CD8-positive, alpha-beta memory T cell (primary cell): Measurements from ENCODE around the gene PHACTR2. TPM values are rescaled to one million over a fixed set of nuclear protein-coding genes. Genes with fewer than 3 reads are reported as not detected.
"Not testable (repeated sequence)": the region's sequence is repeated elsewhere in the genome, so short reads cannot be mapped to it uniquely, and the experiment has no call there.

Source experiments
- CTCF ChIA-PET: fragments of 350-600 bp; sonication (Branson Sonifier 250); formaldehyde crosslinking; loops from one replicate; lab custom pipeline; 2021; ENCODE audit warnings: antibody characterized with exemption; lab: Charles Lee
- POLR2A ChIA-PET: fragments of 350-600 bp; sonication (Branson Sonifier 250); formaldehyde crosslinking; loops from one replicate; lab custom pipeline; 2021; ENCODE audit warnings: antibody characterized with exemption; lab: Charles Lee
- DNase-seq, 5 donors: peaks; one replicate each; pipeline versions ENCODE4 v3.0.0 to v3.0.0-alpha.2; 2020 to 2022; ENCODE audit warnings: mixed read lengths in 1 of 5
- H3K27ac ChIP-seq: one replicate; pipeline ENCODE4 v1.7.0; 2013; ENCODE audit warnings: low read depth, mild to moderate bottlenecking, low read length, moderate library complexity
- H3K27me3 ChIP-seq: 2 replicates; pipeline ENCODE4 v1.7.0; 2013; ENCODE audit warnings: low read length, mild to moderate bottlenecking; ENCODE audit not compliant: insufficient read depth, poor library complexity, severe bottlenecking
- H3K36me3 ChIP-seq: 2 replicates; pipeline ENCODE4 v1.7.0; 2013; ENCODE audit warnings: mild to moderate bottlenecking, low read length, moderate library complexity; ENCODE audit not compliant: insufficient read depth
- H3K4me1 ChIP-seq: 2 replicates; pipeline ENCODE4 v1.7.0; 2013; ENCODE audit warnings: mild to moderate bottlenecking, low read length, moderate library complexity; ENCODE audit not compliant: insufficient read depth
- H3K4me3 ChIP-seq: 2 replicates; pipeline ENCODE4 v1.7.0; 2013; ENCODE audit warnings: mild to moderate bottlenecking, low read length
- H3K9me3 ChIP-seq: 2 replicates; pipeline ENCODE4 v1.7.0; 2013; ENCODE audit warnings: mild to moderate bottlenecking, low read length
- H3K27ac Mint-ChIP-seq, 8 donors: one replicate each; pipeline ENCODE4 v1.8.0; 2020 to 2021; ENCODE audit warnings: mixed read lengths in 8 of 8, mild to moderate bottlenecking in 6 of 8, inconsistent platforms in 3 of 8, moderate library complexity in 3 of 8
- H3K27me3 Mint-ChIP-seq, 2 donors: one replicate each; pipeline ENCODE4 v1.8.0; 2020 to 2021; ENCODE audit warnings: mixed read lengths in 2 of 2, mild to moderate bottlenecking in 1 of 2, moderate library complexity in 1 of 2
- H3K36me3 Mint-ChIP-seq, 3 donors: one replicate each; pipeline ENCODE4 v1.8.0; 2020 to 2021; ENCODE audit warnings: mixed read lengths in 3 of 3, inconsistent platforms in 1 of 3, mild to moderate bottlenecking in 1 of 3
- H3K4me1 Mint-ChIP-seq, 3 donors: one replicate each; pipeline ENCODE4 v1.8.0; 2020 to 2021; ENCODE audit warnings: mixed read lengths in 3 of 3, inconsistent platforms in 1 of 3, mild to moderate bottlenecking in 1 of 3
- H3K4me3 Mint-ChIP-seq, 7 donors: one replicate each; pipeline ENCODE4 v1.8.0; 2020 to 2021; ENCODE audit warnings: mixed read lengths in 7 of 7, mild to moderate bottlenecking in 6 of 7, moderate library complexity in 4 of 7, inconsistent platforms in 2 of 7
- H3K9me3 Mint-ChIP-seq, 5 donors: one replicate each; pipeline ENCODE4 v1.8.0; 2020 to 2022; ENCODE audit warnings: mixed read lengths in 5 of 5, mild to moderate bottlenecking in 3 of 5, moderate library complexity in 2 of 5, inconsistent platforms in 1 of 5
- polyA plus RNA-seq: library from polyadenylated mRNA; unstranded; fragments of 300-500 nt; fragmentation: Illumina TruSeq; gene quantifications from one replicate; pipeline ENCODE4 v1.2.3, GENCODE V29; 2021
- total RNA-seq, 2 experiments: library from RNA; stranded (reverse); gene quantifications; one replicate each; pipeline ENCODE4 v1.2.3, GENCODE V29; 2021

The PHACTR2 gene
- total and polyA plus RNA-seq, 3 experiments from 2014 or later: 27.8 to 42.1 (median 29.1) TPM

GRCh38 chr6:143647191-143647590, 30.6 kb upstream of the PHACTR2 start:
- Mint-ChIP-seq H3K27me3 (no peaks in the 10 kb centered on the region), H3K27ac (peak overlapping the region in 2 of 8 donors; percentile 43 to 64), H3K4me3 (no peak overlapping the region), H3K36me3 (peaks cover 4 to 10% (median 5%) of the 10 kb centered on the region in 3 donors), H3K9me3 (peaks cover 0 to 5% (median 0%) of the 10 kb centered on the region in 5 donors), H3K4me1 (peaks cover 24 to 47% (median 27%) of the 10 kb centered on the region in 3 donors)
- H3K36me3 ChIP-seq: no peaks in the 10 kb centered on the region
- H3K9me3 ChIP-seq: no peaks in the 10 kb centered on the region
- no peak for DNase-seq
- no peaks in the 10 kb centered on the region for H3K4me1 ChIP-seq
- CTCF ChIA-PET: no interaction called here
- no peak overlapping the region for H3K27ac ChIP-seq
- POLR2A ChIA-PET: no interaction called here
- no peak overlapping the region for H3K4me3 ChIP-seq
- H3K27me3 ChIP-seq: no peaks in the 10 kb centered on the region

- CTCF ChIA-PET: no interaction called here
- Mint-ChIP-seq H3K4me3 (no peak overlapping the region), H3K4me1 (peaks cover 26 to 48% (median 27%) of the 10 kb centered on the region in 3 donors)
Measured at GRCh38 chr6:143647732-143648131, 30.0 kb upstream of the PHACTR2 start.

GRCh38 chr6:143649319-143649718, 28.4 kb upstream of the PHACTR2 start:
- POLR2A ChIA-PET, H3K9me3 ChIP-seq, H3K9me3 Mint-ChIP-seq, H3K4me3 ChIP-seq, H3K27ac ChIP-seq, H3K27me3 ChIP-seq, DNase-seq, CTCF ChIA-PET, H3K27me3 Mint-ChIP-seq, H3K36me3 ChIP-seq, H3K4me1 ChIP-seq, H3K4me3 Mint-ChIP-seq: not testable (repeated sequence)
- peaks cover 26 to 56% (median 27%) of the 10 kb centered on the region in 3 donors for H3K4me1 Mint-ChIP-seq
- peaks cover 4 to 10% (median 7%) of the 10 kb centered on the region in 3 donors for H3K36me3 Mint-ChIP-seq
- H3K27ac Mint-ChIP-seq: peak overlapping the region in 1 of 8 donors; percentile 51

More at GRCh38 chr6:143647732-143648131, 30.0 kb upstream of the PHACTR2 start:
- H3K4me3 ChIP-seq: no peak overlapping the region
- no peaks in the 10 kb centered on the region for H3K4me1 ChIP-seq
- DNase-seq: no peak
- H3K27me3 Mint-ChIP-seq: no peaks in the 10 kb centered on the region
- H3K27ac Mint-ChIP-seq: peak overlapping the region in 3 of 8 donors; percentile 12 to 43 (median 38)
- no peak overlapping the region for H3K27ac ChIP-seq
- no peaks in the 10 kb centered on the region for H3K27me3 ChIP-seq
- peaks cover 4 to 10% (median 6%) of the 10 kb centered on the region in 3 donors for H3K36me3 Mint-ChIP-seq
- H3K9me3 ChIP-seq: no peaks in the 10 kb centered on the region
- no peaks in the 10 kb centered on the region for H3K36me3 ChIP-seq
- H3K9me3 Mint-ChIP-seq: peaks cover 0 to 5% (median 0%) of the 10 kb centered on the region in 5 donors
- POLR2A ChIA-PET: no interaction called here

- Mint-ChIP-seq H3K36me3 (peaks cover 6 to 13% (median 7%) of the 10 kb centered on the region in 3 donors), H3K27ac (peak overlapping the region in 3 of 8 donors; percentile 8 to 70 (median 59)), H3K4me1 (peaks cover 23 to 48% (median 24%) of the 10 kb centered on the region in 3 donors)
- H3K27me3 Mint-ChIP-seq, H3K4me3 Mint-ChIP-seq, H3K4me3 ChIP-seq, H3K9me3 Mint-ChIP-seq, CTCF ChIA-PET, H3K36me3 ChIP-seq, POLR2A ChIA-PET, DNase-seq, H3K4me1 ChIP-seq, H3K27me3 ChIP-seq, H3K27ac ChIP-seq, H3K9me3 ChIP-seq: not testable (repeated sequence)
Measured at GRCh38 chr6:143651328-143651727, 26.4 kb upstream of the PHACTR2 start.

DNA sequence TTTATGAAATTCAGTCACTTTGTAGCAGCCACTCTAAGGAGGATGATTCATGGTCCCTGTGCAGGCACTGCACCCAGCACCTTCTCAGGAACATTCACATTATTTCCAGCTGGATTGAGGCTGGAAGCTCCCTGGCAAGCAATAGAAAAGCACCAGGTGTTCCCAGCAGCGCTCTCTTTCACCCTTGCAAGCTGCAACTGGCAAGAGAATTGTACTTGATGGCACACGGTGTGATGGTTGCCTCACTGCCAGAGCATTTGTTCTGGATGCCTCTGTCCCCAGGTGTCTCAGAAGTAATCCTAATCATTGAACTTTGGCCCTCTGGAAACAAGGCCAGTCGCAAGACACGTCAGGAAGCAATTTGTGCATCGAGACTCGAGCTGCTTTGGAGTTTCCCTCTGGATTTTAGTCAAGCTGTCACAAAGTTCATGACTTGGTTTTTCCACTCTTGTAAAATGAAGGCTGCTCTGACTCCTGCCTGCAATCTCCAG, 24.9 kb upstream of the PHACTR2 start:
- no peak overlapping the region for H3K4me3 ChIP-seq
- peaks cover 0 to 10% (median 8%) of the 10 kb centered on the region in 5 donors for H3K9me3 Mint-ChIP-seq
- peaks cover 10 to 33% (median 13%) of the 10 kb centered on the region in 3 donors for H3K4me1 Mint-ChIP-seq
- H3K27ac ChIP-seq: no peak overlapping the region
- no peaks in the 10 kb centered on the region for H3K9me3 ChIP-seq
- H3K4me3 Mint-ChIP-seq: no peak overlapping the region
- H3K4me1 ChIP-seq: no peaks in the 10 kb centered on the region
- peaks cover 10 to 27% (median 12%) of the 10 kb centered on the region in 3 donors for H3K36me3 Mint-ChIP-seq
- no peaks in the 10 kb centered on the region for H3K27me3 ChIP-seq
- ChIA-PET CTCF (no interaction called here), POLR2A (no interaction called here)
- no peaks in the 10 kb centered on the region for H3K36me3 ChIP-seq
- H3K27ac Mint-ChIP-seq: peak overlapping the region in 4 of 8 donors; percentile 3 to 69 (median 44)
- DNase-seq: no peak
- no peaks in the 10 kb centered on the region for H3K27me3 Mint-ChIP-seq

DNA sequence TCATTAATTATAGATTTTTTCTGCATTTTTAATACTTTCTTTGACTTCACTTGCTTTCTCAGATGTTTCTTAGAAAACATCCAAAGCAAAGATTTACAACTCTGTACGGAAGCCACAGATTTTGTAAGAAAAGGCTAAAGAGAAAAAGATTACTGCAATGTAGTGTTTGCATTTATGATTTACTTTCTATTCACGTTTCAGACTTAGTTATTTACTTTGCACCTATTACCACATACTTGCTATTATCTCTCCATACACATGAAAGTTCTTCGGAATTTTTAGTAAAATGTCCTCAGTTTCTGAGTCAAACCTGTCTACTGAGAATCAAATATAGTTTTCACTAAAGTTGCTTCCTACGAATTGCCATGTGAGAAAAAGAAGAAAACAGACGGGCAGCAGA, 22.2 kb upstream of the PHACTR2 start:
- Mint-ChIP-seq H3K9me3 (peaks cover 2 to 21% (median 17%) of the 10 kb centered on the region in 5 donors), H3K4me3 (no peak overlapping the region), H3K27me3 (no peaks in the 10 kb centered on the region), H3K4me1 (peaks cover 0 to 18% (median 8%) of the 10 kb centered on the region in 3 donors), H3K27ac (no peak overlapping the region), H3K36me3 (peaks cover 16 to 34% (median 17%) of the 10 kb centered on the region in 3 donors)
- no peaks in the 10 kb centered on the region for H3K36me3 ChIP-seq
- H3K27ac ChIP-seq: no peak overlapping the region
- CTCF ChIA-PET: no interaction called here
- no peak overlapping the region for H3K4me3 ChIP-seq
- H3K4me1 ChIP-seq: no peaks in the 10 kb centered on the region
- no peaks in the 10 kb centered on the region for H3K27me3 ChIP-seq
- H3K9me3 ChIP-seq: no peaks in the 10 kb centered on the region
- no peak for DNase-seq
- POLR2A ChIA-PET: no interaction called here

GRCh38 chr6:143656026-143656425, 21.7 kb upstream of the PHACTR2 start:
- H3K27ac ChIP-seq: no peak overlapping the region
- no peak overlapping the region for H3K4me3 ChIP-seq
- no peaks in the 10 kb centered on the region for H3K9me3 ChIP-seq
- Mint-ChIP-seq H3K36me3 (peaks cover 17 to 36% (median 18%) of the 10 kb centered on the region in 3 donors), H3K27ac (no peak overlapping the region), H3K9me3 (peaks cover 2 to 22% (median 19%) of the 10 kb centered on the region in 5 donors), H3K27me3 (no peaks in the 10 kb centered on the region), H3K4me3 (no peak overlapping the region), H3K4me1 (peaks cover 0 to 21% (median 8%) of the 10 kb centered on the region in 3 donors)
- no peaks in the 10 kb centered on the region for H3K4me1 ChIP-seq
- DNase-seq: no peak
- H3K27me3 ChIP-seq: no peaks in the 10 kb centered on the region
- ChIA-PET CTCF (no interaction called here), POLR2A (no interaction called here)
- no peaks in the 10 kb centered on the region for H3K36me3 ChIP-seq

- no peaks in the 10 kb centered on the region for H3K36me3 ChIP-seq
- no peaks in the 10 kb centered on the region for H3K9me3 ChIP-seq
- H3K27ac ChIP-seq: no peak overlapping the region
- no peak overlapping the region for H3K4me3 Mint-ChIP-seq
- POLR2A ChIA-PET: interaction anchor here (1.1 kb wide), 1 partner anchor 28 kb away, joined by 4 read pairs; no protein-coding TSS in a partner anchor
- H3K9me3 Mint-ChIP-seq: peaks cover 2 to 27% (median 19%) of the 10 kb centered on the region in 5 donors
- H3K27me3 ChIP-seq: no peaks in the 10 kb centered on the region
- DNase-seq: no peak
- H3K27ac Mint-ChIP-seq: peak overlapping the region in 1 of 8 donors; percentile 81
- peaks cover 18 to 37% (median 21%) of the 10 kb centered on the region in 3 donors for H3K36me3 Mint-ChIP-seq
- CTCF ChIA-PET: no interaction called here
- no peaks in the 10 kb centered on the region for H3K27me3 Mint-ChIP-seq
- no peak overlapping the region for H3K4me3 ChIP-seq
- no peaks in the 10 kb centered on the region for H3K4me1 ChIP-seq
- H3K4me1 Mint-ChIP-seq: peaks cover 0 to 15% (median 6%) of the 10 kb centered on the region in 3 donors
Measured at GRCh38 chr6:143657809-143658208, 20.0 kb upstream of the PHACTR2 start.
